HCT116 (cell line): ENCODE data around the gene TPP1.

Experiments
- ATF3 ChIP-seq: IDR thresholded peaks from 2 replicates; pipeline ENCODE4 v1.6.1; 2012
- CEBPB ChIP-seq: IDR thresholded peaks from 2 replicates; pipeline ENCODE4 v1.6.1; 2012; ENCODE audit warnings: low read depth
- EZH2 ChIP-seq: fragments of 200-600 bp; sonication (generic); IDR thresholded peaks from 2 replicates; pipeline ENCODE4 v1.6.1; 2017; ENCODE audit warnings: antibody characterized with exemption, mixed run types
- JUND ChIP-seq: IDR thresholded peaks from 2 replicates; pipeline ENCODE4 v1.6.1; 2012
- POLR2A ChIP-seq: IDR thresholded peaks from 2 replicates; pipeline ENCODE4 v1.7.0; 2011; ENCODE audit warnings: borderline replicate concordance; ENCODE audit not compliant: insufficient read depth, insufficient read length; ENCODE audit errors: extremely low read depth
- POLR2AphosphoS5 ChIP-seq: IDR thresholded peaks from 2 replicates; pipeline ENCODE4 v1.6.1; 2011; ENCODE audit warnings: mild to moderate bottlenecking, low read depth, low read length, moderate library complexity
- RAD21 ChIP-seq: IDR thresholded peaks from 2 replicates; pipeline ENCODE4 v1.6.1; 2012; ENCODE audit warnings: low read depth, mild to moderate bottlenecking
- REST ChIP-seq: IDR thresholded peaks from 2 replicates; pipeline ENCODE4 v1.6.1; 2012; ENCODE audit warnings: low read depth
- SP1 ChIP-seq: IDR thresholded peaks from 2 replicates; pipeline ENCODE4 v1.6.1; 2012; ENCODE audit warnings: low read depth
- TCF7L2 ChIP-seq: IDR thresholded peaks from 2 replicates; pipeline ENCODE4 v1.7.0; 2011; ENCODE audit warnings: borderline replicate concordance, inconsistent platforms; ENCODE audit not compliant: insufficient read depth, insufficient read length; ENCODE audit errors: extremely low read depth
- ZBTB33 ChIP-seq: IDR thresholded peaks from 2 replicates; pipeline ENCODE4 v1.6.1; 2011; ENCODE audit warnings: mild to moderate bottlenecking, low read length, moderate library complexity; ENCODE audit not compliant: insufficient replicate concordance; ENCODE audit errors: extremely low read depth
- ZNF274 ChIP-seq: fragments of 200-500 bp; sonication (Bioruptor generic); IDR thresholded peaks from 2 replicates; pipeline ENCODE4 v1.6.1; 2014; ENCODE audit warnings: mild to moderate bottlenecking, low read depth, low read length, inconsistent platforms
- TF ChIP-seq, protein P1 (sequence below), 3 experiments: fragments of 200-600 bp in 1 of 3; sonication (generic) in 1 of 3; IDR thresholded peaks in 2 of 3; conservative IDR thresholded peaks in 1 of 3; 2 replicates each; pipeline ENCODE4 v1.5.1; 2012 to 2017; ENCODE audit warnings: low read depth in 2 of 3, low read length in 2 of 3, antibody characterized with exemption in 1 of 3, borderline replicate concordance in 1 of 3, control low read depth in 1 of 3, mild to moderate bottlenecking in 1 of 3, mixed read lengths in 1 of 3, mixed run types in 1 of 3, moderate library complexity in 1 of 3; ENCODE audit not compliant: insufficient read depth in 1 of 3
- TF ChIP-seq, protein P2 (sequence below): IDR thresholded peaks from 2 replicates; pipeline ENCODE4 v1.6.1; 2012

DNA sequence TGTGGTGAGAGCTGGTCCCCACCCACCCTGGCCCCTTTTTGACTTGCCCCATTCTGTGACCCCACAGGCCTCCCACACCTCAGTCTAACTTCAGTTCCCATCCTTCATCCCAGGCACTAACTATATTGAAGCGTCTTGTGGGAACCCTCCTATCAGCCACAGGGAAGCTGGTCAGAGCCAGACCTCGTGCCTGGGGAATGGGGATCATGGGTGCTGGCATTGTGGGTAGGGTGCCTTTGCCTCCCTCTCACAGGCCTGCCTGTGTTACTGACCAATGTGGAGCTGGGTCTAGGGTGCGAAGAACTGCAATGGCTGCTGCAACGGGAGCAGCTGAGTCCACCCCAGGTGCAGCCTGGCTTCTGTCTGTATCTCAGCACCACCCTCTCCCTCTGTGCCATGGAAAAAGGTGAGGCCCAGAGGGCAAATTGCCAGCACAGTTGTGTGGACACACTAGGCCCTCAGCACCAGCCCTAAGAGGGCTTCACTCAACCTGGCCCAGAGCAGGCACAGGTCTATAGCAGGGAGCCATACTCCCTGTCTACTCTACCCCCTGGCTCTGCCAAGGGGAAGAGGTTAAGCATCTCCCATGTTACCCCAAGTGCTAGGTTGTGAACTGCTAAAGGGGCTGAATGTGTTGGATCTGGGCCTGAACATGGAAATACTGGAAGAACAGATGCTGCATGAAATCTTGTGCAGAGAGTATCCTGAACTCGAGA, 53.1 kb downstream of the TPP1 start:
- no peak for TF ChIP-seq POLR2AphosphoS5
- no peak for TF ChIP-seq POLR2A
- TF ChIP-seq, protein P1, sequence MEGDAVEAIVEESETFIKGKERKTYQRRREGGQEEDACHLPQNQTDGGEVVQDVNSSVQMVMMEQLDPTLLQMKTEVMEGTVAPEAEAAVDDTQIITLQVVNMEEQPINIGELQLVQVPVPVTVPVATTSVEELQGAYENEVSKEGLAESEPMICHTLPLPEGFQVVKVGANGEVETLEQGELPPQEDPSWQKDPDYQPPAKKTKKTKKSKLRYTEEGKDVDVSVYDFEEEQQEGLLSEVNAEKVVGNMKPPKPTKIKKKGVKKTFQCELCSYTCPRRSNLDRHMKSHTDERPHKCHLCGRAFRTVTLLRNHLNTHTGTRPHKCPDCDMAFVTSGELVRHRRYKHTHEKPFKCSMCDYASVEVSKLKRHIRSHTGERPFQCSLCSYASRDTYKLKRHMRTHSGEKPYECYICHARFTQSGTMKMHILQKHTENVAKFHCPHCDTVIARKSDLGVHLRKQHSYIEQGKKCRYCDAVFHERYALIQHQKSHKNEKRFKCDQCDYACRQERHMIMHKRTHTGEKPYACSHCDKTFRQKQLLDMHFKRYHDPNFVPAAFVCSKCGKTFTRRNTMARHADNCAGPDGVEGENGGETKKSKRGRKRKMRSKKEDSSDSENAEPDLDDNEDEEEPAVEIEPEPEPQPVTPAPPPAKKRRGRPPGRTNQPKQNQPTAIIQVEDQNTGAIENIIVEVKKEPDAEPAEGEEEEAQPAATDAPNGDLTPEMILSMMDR (IDR thresholded peaks at IDR 0.05 in 2 of 3, conservative IDR thresholded peaks at IDR 0.05 in 1 of 3; ENCODE audit: borderline replicate concordance in 1 of 3, insufficient read depth in 1 of 3, low read depth in 2 of 3, low read length in 2 of 3), result no peak
- TF ChIP-seq ATF3, result no peak
- TF ChIP-seq SP1, result no peak
- TF ChIP-seq EZH2, result no peak
- no peak for TF ChIP-seq RAD21
- no peak for TF ChIP-seq ZBTB33
- no peak for TF ChIP-seq ZNF274
- TF ChIP-seq CEBPB, result no peak
- TF ChIP-seq TCF7L2, result no peak
- no peak for TF ChIP-seq REST
- no peak for TF ChIP-seq JUND
- TF ChIP-seq, protein P2, sequence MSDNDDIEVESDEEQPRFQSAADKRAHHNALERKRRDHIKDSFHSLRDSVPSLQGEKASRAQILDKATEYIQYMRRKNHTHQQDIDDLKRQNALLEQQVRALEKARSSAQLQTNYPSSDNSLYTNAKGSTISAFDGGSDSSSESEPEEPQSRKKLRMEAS, result no peak
